ENCODE results near the gene BPIFB3.

- TF ChIP-seq POLR2A (IDR thresholded peaks at IDR 0.05) (no peak), CTCF (IDR thresholded peaks at IDR 0.05) (no peak), EP300 (IDR thresholded peaks at IDR 0.05) (no peak), POLR2AphosphoS5 (IDR thresholded peaks at IDR 0.05) (no peak)
Measured at GRCh38 chr20:33093074-33093473, 39.4 kb downstream of the BPIFB3 start.

Data from suprapubic skin (tissue), 4 donors.